Subcutaneous abdominal adipose tissue (tissue), 5 donors: ENCODE data around the gene CUL3.

Source experiments
- H3K27ac ChIP-seq: one replicate; pipeline ENCODE4 v1.7.0; 2013; ENCODE audit warnings: low read depth, mild to moderate bottlenecking, inconsistent platforms, low read length, moderate library complexity
- H3K27me3 ChIP-seq, 5 donors: one replicate each; pipeline ENCODE4 v1.7.0; 2013; ENCODE audit warnings: low read length in 5 of 5, inconsistent platforms in 1 of 5; ENCODE audit not compliant: control insufficient read depth in 5 of 5, insufficient read depth in 4 of 5
- H3K36me3 ChIP-seq, 5 donors: one replicate each; pipeline ENCODE4 v1.7.0; 2013; ENCODE audit warnings: low read length in 5 of 5; ENCODE audit not compliant: control insufficient read depth in 5 of 5, insufficient read depth in 5 of 5
- H3K4me1 ChIP-seq, 5 donors: one replicate each; pipeline ENCODE4 v1.7.0; 2013; ENCODE audit warnings: low read length in 5 of 5, mild to moderate bottlenecking in 3 of 5, moderate library complexity in 1 of 5; ENCODE audit not compliant: control insufficient read depth in 5 of 5, insufficient read depth in 5 of 5
- H3K4me3 ChIP-seq, 5 donors: one replicate each; pipeline ENCODE4 v1.7.0; 2013; ENCODE audit warnings: low read length in 5 of 5, low read depth in 1 of 5
- H3K9ac ChIP-seq, 5 donors: one replicate each; pipeline ENCODE4 v1.7.0; 2013; ENCODE audit warnings: low read length in 5 of 5, mild to moderate bottlenecking in 4 of 5, moderate library complexity in 3 of 5
- H3K9me3 ChIP-seq, 5 donors: one replicate each; pipeline ENCODE4 v1.7.0; 2013; ENCODE audit warnings: low read length in 5 of 5; ENCODE audit not compliant: control insufficient read depth in 5 of 5
- donor health status: healthy.
- donor health status: healthy.
- donor health status: healthy.
- donor health status: healthy.
- donor health status: healthy.

Gene CUL3

DNA sequence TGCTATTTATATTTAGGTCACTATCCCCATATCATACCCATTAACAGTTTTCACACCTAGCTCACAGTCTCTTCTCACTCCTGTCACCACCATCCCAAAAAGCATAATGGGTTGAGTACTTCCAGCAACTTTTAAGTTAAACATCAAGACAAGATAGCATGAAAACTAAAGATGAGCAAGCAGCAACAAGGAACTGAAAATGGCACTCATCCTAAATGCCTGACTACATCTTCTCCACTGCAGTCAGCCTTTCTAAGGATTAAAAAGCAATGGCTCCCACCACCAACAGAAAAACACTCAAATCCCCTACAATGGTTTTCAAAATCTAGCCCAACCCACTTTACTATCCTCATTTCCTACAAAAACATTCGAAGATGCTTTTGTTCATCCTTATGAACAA, 38.2 kb downstream of the CUL3 start:
- Histone ChIP-seq H3K27ac (no peak overlapping the region), H3K9me3 (no peaks in the 10 kb centered on the region), H3K4me1 (peaks cover 0 to 19% (median 15%) of the 10 kb centered on the region in 5 donors), H3K36me3 (peaks cover 3 to 10% (median 6%) of the 10 kb centered on the region in 5 donors), H3K9ac (no peak overlapping the region), H3K27me3 (no peaks in the 10 kb centered on the region), H3K4me3 (no peak overlapping the region)

DNA sequence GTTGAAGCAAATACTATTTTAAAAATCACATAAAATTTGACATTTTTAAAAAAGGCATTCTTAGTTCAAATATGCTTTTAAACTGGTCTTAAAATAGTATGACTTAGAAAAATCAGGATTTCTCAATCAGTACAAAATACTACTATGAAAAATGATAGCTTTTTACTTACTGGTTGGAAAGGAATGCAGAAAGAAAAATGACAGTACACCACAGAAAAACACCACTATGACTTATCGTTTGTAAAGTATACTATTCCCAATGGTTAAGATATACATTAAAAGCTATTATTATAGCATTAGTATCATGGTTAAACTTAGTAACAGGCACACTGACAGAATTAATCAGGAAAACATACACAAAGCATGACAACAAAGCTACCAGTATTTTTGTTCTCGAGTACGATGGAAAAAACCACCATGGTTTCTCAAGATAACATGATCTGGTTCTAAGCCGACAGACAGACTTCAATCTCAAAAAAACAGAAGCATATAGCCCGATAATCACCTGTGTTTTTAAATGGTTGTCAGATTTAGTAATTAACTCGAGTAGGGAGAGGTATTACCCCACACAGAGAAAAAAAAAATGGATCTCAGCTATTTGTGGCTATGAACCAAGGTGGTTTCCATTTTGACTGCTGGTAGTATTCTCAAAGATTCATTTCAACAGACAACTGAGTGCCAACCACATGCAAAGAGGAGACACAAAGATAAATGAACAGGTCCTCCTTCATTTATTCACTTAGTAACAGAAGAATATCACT, 39.1 kb downstream of the CUL3 start:
- Histone ChIP-seq H3K9ac (no peak overlapping the region), H3K27me3 (no peaks in the 10 kb centered on the region), H3K4me3 (no peak overlapping the region), H3K36me3 (peaks cover 3 to 13% (median 6%) of the 10 kb centered on the region in 5 donors), H3K9me3 (no peaks in the 10 kb centered on the region), H3K4me1 (peaks cover 0 to 19% (median 15%) of the 10 kb centered on the region in 5 donors), H3K27ac (no peak overlapping the region)

DNA sequence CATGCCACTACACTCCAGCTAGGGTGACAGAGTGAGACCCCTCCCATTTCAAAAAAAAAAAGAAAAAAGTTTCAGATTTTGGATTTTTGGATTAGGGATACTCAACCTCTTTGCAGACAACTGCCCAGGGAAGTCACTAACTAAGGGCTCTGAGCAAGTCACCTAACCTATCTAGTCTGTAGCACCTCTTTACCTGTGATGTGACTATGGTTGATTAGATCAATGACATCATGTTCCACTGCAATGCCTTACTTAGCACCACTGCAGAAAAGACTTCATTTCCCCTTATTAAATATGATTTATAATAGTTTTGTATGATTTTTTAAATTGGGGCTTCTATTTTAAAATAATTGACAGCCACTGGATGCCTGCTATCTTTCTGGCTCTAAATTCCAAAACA, 41.2 kb downstream of the CUL3 start:
- Histone ChIP-seq H3K4me3 (no peak overlapping the region), H3K27me3 (no peaks in the 10 kb centered on the region), H3K9ac (no peak overlapping the region), H3K36me3 (peaks cover 7 to 11% (median 9%) of the 10 kb centered on the region in 5 donors), H3K9me3 (no peaks in the 10 kb centered on the region), H3K27ac (no peak overlapping the region), H3K4me1 (peaks cover 0 to 19% (median 15%) of the 10 kb centered on the region in 5 donors)

DNA sequence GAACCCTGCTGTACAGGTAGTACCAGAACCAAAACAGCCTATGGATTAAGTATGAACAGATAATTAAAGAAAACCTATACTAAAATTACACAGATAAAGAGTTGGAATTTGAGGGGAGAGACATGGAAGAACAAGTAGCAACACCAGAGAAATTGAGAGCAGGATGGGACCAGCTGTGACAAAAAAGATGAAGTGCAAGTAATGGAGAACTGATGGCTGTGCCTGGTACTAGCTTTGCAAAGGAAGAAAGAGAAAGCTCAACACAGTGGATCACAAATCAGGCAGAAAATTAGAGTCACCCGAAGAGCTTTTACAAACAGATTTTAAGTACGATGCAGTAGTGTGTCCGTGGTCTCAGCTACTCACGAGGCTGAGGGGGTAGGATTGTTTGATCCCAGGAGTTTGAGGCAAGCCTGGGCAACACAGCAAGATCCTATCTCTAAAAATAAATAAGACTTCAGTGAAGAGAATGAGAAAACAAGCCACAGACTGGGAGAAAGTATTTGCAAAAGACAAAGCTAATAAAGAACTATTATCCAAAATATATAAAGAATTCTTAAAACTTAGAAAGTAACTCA, 46.5 kb downstream of the CUL3 start:
- Histone ChIP-seq H3K4me1 (no peaks in the 10 kb centered on the region), H3K9me3 (no peaks in the 10 kb centered on the region), H3K9ac (no peak overlapping the region), H3K27me3 (no peaks in the 10 kb centered on the region), H3K4me3 (no peak overlapping the region), H3K27ac (no peak overlapping the region), H3K36me3 (peaks cover 5 to 14% (median 11%) of the 10 kb centered on the region in 5 donors)

DNA sequence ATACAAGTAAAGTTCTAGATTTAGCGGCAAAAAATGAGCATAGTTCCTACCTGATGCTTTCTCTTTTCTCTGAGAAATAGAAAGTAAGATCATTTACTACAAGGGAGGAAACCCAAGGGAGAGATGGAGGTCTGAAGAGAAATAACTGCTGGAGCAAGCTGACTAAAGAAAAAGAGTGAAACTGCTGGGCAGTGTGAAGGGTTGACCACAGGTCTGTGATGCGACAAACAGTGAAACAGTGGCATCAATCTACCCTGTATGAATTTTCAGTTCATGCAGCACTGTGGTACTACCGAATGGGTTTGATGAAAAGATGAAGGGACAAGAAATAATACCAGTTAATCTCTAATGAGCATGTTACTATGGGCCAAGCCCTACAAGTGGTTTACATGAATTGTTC, 52.2 kb downstream of the CUL3 start:
- Histone ChIP-seq H3K27ac (no peak overlapping the region), H3K9ac (no peak overlapping the region), H3K36me3 (peaks cover 0 to 13% (median 4%) of the 10 kb centered on the region in 5 donors), H3K4me3 (no peak overlapping the region), H3K27me3 (no peaks in the 10 kb centered on the region), H3K4me1 (peaks cover 0 to 2% (median 0%) of the 10 kb centered on the region in 5 donors), H3K9me3 (no peaks in the 10 kb centered on the region)

DNA sequence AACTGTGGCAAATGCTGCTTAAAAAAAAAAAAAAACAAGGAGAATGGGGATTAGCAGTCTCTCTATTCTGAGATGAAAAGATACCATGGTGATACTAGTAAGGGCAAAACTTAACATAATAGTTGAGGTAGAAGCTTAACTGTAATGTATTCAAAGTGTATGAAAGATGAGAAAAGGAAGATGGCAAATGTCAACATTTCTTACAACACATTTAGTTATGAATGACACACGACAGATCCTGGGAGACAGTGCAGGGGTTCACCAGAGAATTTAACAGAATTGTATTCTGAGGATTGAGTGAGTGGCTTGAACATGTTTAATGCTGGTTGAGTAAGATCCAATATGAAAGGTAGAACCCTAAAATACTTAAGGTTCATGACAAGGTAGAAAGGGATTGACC, 52.7 kb downstream of the CUL3 start:
- peaks cover 0 to 13% (median 4%) of the 10 kb centered on the region in 5 donors for H3K36me3 ChIP-seq
- H3K9ac ChIP-seq = no peak overlapping the region
- no peak overlapping the region for H3K27ac ChIP-seq
- no peak overlapping the region for H3K4me3 ChIP-seq
- peaks cover 0 to 2% (median 0%) of the 10 kb centered on the region in 5 donors for H3K4me1 ChIP-seq
- H3K27me3 ChIP-seq = no peaks in the 10 kb centered on the region
- no peaks in the 10 kb centered on the region for H3K9me3 ChIP-seq

DNA sequence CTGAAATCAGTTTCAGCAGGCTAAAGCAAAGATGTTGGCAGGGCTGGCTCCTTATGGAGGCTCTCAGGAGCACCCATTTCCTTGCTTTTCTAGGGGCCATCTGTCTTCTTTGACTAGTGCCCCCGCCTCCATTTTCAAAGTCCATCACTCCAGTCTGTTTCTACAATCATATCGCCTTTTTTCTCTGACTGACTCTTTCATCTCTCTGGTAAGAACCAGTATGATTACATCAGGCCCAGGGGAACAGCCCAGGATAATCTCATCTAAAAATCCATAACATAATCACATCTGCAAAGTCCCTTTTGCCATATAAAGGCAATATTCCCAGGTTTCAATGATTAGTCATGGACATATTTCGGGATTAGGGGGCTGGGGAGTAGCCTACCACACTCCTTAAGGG, 57.0 kb downstream of the CUL3 start:
- Histone ChIP-seq H3K9me3 (no peaks in the 10 kb centered on the region), H3K9ac (no peak overlapping the region), H3K36me3 (peaks cover 0 to 9% (median 4%) of the 10 kb centered on the region in 5 donors), H3K27me3 (no peaks in the 10 kb centered on the region), H3K4me1 (peaks cover 0 to 14% (median 5%) of the 10 kb centered on the region in 5 donors), H3K4me3 (no peak overlapping the region), H3K27ac (no peak overlapping the region)

DNA sequence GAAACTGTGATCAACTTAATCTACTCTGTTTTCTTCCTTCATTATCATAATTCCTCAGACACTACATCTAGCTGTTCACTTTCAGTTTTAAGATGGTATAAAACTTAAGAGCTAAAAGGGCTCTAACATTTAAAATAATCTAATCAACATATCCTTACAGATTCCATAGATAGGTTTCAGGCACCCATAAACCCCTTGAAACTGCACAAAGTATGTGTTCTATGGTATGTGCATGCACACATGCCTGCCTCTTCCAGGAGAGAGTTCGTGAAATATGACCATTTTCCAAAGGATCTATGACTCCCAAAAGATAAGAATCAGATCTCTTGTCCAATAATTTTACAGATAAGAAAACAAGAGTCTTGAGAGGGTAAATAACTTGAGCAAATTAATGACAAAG, 59.4 kb downstream of the CUL3 start:
- Histone ChIP-seq H3K4me3 (no peak overlapping the region), H3K4me1 (peaks cover 0 to 15% (median 5%) of the 10 kb centered on the region in 5 donors), H3K27me3 (no peaks in the 10 kb centered on the region), H3K27ac (no peak overlapping the region), H3K36me3 (peaks cover 0 to 3% (median 0%) of the 10 kb centered on the region in 5 donors), H3K9ac (no peak overlapping the region), H3K9me3 (no peaks in the 10 kb centered on the region)

DNA sequence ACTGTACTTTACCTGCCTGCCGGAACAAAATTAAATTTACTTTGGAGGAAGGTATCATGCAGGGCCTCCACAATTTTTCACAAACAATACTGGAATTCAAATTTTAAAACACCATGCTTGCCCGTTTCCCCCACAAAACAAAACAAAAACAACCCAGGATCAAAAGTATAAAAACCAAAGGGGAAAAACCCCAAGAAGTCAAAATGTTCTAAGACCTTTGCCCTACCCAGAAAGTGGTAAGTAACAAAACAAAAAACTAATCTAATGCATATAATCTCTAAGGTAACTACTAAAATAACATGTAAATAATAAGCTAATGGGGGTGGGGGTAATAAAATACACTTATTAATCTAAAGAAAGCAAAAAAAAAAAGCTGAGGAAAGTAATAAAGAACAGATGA, 60.5 kb downstream of the CUL3 start:
- Histone ChIP-seq H3K4me1 (peaks cover 0 to 17% (median 5%) of the 10 kb centered on the region in 5 donors), H3K36me3 (peaks cover 0 to 3% (median 0%) of the 10 kb centered on the region in 5 donors), H3K27ac (no peak overlapping the region), H3K9ac (no peak overlapping the region), H3K9me3 (no peaks in the 10 kb centered on the region), H3K4me3 (no peak overlapping the region), H3K27me3 (no peaks in the 10 kb centered on the region)
